ENCODE data around the gene SH3TC1. TPM values are rescaled to one million over a fixed set of nuclear protein-coding genes. Genes with fewer than 3 reads are reported as not detected.

The SH3TC1 gene
- total RNA-seq, 1 donor from 2014 or later: 64.5 TPM

DNA sequence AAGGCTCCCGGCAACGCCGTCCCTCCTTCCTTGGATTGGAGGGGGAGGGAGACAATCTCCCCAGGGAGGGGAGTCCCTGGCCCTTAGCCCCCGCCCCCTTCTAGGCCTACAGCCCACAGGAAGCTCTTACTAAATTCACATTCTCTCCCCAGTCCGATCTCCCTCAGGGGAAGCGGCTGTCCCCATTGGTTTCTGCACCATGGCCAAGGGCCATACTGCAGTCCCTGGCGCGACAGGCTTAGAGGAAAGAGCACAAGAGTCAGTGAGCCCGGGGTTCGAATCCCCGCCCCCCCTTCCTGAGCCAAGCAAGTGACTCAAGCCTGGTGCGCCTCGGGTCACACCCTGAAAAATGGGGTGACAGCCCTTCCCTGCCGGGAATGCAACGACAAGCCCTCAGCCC is 41.6 kb upstream of the SH3TC1 start:
- H3K36me3 ChIP-seq: no peaks in the 10 kb centered on the region
- TF ChIP-seq, protein P1, sequence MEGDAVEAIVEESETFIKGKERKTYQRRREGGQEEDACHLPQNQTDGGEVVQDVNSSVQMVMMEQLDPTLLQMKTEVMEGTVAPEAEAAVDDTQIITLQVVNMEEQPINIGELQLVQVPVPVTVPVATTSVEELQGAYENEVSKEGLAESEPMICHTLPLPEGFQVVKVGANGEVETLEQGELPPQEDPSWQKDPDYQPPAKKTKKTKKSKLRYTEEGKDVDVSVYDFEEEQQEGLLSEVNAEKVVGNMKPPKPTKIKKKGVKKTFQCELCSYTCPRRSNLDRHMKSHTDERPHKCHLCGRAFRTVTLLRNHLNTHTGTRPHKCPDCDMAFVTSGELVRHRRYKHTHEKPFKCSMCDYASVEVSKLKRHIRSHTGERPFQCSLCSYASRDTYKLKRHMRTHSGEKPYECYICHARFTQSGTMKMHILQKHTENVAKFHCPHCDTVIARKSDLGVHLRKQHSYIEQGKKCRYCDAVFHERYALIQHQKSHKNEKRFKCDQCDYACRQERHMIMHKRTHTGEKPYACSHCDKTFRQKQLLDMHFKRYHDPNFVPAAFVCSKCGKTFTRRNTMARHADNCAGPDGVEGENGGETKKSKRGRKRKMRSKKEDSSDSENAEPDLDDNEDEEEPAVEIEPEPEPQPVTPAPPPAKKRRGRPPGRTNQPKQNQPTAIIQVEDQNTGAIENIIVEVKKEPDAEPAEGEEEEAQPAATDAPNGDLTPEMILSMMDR (IDR thresholded peaks at IDR 0.05): no peak
- peak overlapping the region; percentile 86 to 93 for H3K4me3 ChIP-seq
- intact Hi-C loops (cut with DNase I): loop anchor here (5.0 to 10.0 kb wide), 3 partner anchors 270 to 1375 kb away; partner anchors contain the start of gene KIAA0232
- peak overlapping the region in 1 of 2 donors; percentile 50 for H3K27ac ChIP-seq
- H3K9me3 ChIP-seq: no peaks in the 10 kb centered on the region
- H3K4me1 ChIP-seq: peaks cover 13 to 25% of the 10 kb centered on the region in 2 donors
- H3K27me3 ChIP-seq: no peaks in the 10 kb centered on the region
- peak; percentile 16 to 83 for DNase-seq (ENCODE audit: low spot score in 2 of 2)

DNA sequence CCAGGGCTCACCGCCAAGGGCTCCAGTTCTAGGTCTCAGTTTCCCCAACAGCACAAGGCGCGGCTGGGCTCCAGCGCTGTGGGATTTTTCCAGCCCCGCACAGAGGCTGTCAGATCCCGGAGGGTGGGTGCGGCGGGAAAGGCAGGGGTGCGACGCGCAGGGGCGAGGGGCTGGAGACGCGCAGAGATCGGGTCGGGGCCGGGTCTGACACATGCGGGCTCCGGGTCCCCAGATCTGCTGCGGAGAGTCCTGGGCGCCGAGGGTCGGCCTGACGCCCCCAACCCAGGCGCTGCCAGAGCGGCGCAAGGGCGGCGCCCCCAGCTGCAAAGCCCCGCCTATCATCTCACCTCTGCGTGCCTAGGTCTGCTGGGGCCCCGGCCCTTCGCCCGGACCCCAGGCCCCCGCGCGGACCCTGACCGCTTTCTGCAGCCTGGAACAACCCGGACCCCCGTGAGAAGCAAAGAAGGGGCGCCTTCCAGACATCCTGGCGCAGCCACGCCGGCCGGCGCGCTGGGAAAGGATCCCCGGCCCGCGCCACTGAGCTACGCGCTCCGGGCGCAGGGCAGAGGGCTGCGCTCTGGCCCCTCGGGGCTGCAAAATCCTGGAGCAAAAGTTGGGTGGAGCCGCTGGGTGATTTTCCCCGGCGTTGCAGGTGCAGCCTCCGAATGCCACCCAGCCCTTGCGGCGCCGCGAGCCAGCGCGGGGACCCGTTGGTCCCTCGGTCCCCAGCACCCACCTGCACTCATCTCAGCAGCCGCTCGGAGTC is 41.0 kb upstream of the SH3TC1 start:
- Histone ChIP-seq H3K4me1 (peaks cover 13 to 25% of the 10 kb centered on the region in 2 donors), H3K27ac (peak overlapping the region in 1 of 2 donors; percentile 50), H3K9me3 (no peaks in the 10 kb centered on the region), H3K27me3 (no peaks in the 10 kb centered on the region), H3K4me3 (peak overlapping the region; percentile 86 to 93), H3K36me3 (no peaks in the 10 kb centered on the region)
- no peak for DNase-seq (ENCODE audit: low spot score in 2 of 2)
- TF ChIP-seq, protein P1 (IDR thresholded peaks at IDR 0.05): peak in 1 of 3 experiments; percentile 46
- intact Hi-C loops (cut with DNase I): loop anchor here (5.0 to 10.0 kb wide), 3 partner anchors 269 to 1376 kb away; partner anchors contain the start of gene KIAA0232

DNA sequence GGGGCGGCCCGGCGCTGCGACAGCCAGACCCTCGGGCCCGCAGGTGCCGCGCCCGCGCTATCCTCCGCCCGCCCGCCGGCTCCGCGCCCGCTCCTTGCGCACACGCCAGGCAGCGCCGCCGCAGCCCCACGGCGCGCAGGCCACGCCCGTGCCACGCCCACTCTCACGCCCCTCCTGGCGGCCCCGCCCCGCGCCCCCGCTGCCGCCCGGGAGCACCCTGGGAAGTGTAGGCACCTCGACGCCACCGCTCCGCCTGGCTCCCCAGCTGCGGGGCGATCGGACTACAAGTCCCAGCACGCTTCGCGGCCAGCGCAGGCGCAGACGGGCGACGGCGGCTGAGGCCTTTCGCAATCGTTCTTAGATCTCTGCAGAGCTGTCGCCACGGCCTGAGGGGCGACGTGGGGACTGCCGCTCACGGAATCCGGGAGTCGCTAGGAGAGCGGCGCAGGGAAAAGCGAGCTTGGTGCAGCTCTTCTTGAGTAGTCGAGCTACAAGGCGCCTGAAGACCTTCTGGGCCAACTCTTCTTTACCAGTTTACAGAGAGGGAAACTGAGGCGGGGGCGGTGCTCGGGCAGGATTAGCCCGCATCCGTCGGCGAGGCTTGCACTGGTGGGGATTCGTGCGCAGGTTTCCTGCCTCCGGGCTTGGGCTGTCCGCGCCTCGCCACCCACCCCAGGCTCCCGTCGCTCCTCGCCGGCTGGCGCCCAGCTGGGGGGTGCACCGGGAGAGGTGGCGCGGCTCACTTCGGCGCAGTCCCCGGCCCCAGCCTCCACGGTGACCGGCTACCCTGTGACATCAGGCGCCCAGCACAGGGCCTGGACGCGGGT is 40.2 kb upstream of the SH3TC1 start, which contains the start of gene ABLIM2:
TSS of gene ABLIM2 (minus strand) at position 104 of the 827 bp plus-strand sequence. CDS start 124 bp downstream, outside the sequence.
- Histone ChIP-seq H3K4me3 (peak within 1 kb of the TSS; percentile 86 to 94), H3K27ac (peak within 1 kb of the TSS; percentile 36 to 50), H3K27me3 (no peaks in the 10 kb centered on the region), H3K4me1 (peaks cover 13 to 25% of the 10 kb centered on the region in 2 donors), H3K36me3 (no peaks in the 10 kb centered on the region), H3K9me3 (no peaks in the 10 kb centered on the region)
- intact Hi-C loops (cut with DNase I): loop anchor here (1.0 to 10.0 kb wide), 4 partner anchors 243 to 1377 kb away; partner anchors contain the start of gene KIAA0232
- DNase-seq (ENCODE audit: low spot score in 2 of 2): peak; percentile 92 to 99
- TF ChIP-seq, protein P1 (IDR thresholded peaks at IDR 0.05): no peak

DNA sequence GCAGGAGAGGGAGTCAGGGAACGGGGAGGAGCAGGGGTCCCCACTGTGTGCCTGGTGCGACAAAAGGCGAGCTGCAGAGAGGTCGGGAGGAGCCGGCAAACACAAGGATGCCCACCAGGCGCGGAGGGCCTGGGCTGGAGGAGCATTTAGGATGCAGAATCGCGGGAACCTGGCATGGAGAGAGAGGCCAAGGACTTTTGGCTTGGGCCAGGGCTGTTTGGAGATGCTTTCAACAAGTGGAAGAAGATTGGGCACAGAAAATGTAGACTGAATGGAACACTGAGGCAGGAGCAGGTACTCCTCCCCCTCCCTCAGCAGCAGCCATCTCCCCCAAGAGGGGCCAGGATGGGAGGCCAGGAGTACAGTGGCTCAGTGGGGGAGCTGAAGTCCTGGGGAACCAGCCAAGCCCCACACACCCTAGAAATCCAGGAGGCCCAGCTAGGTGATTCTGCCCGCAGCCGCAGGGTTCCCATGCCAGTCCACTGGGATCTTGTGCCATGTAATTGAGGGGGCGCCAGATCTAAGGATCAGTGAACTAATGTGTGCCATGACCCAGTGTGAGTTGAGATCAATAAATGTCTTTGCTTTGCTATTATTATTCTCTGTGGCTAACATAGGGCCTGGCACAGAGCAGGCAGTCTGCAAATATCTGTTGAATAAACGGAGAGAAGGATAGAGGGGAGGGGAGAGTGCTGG is 39.4 kb upstream of the SH3TC1 start:
- H3K9me3 ChIP-seq: no peaks in the 10 kb centered on the region
- no peaks in the 10 kb centered on the region for H3K36me3 ChIP-seq
- TF ChIP-seq, protein P1 (IDR thresholded peaks at IDR 0.05): no peak
- peak overlapping the region in 1 of 2 donors; percentile 36 for H3K27ac ChIP-seq
- intact Hi-C loops (cut with DNase I): loop anchor here (1.0 to 10.0 kb wide), 4 partner anchors 243 to 1377 kb away; partner anchors contain the start of gene KIAA0232
- H3K27me3 ChIP-seq: no peaks in the 10 kb centered on the region
- DNase-seq (ENCODE audit: low spot score in 2 of 2): no peak
- H3K4me1 ChIP-seq: peaks cover 13 to 25% of the 10 kb centered on the region in 2 donors
- peak overlapping the region; percentile 86 to 94 for H3K4me3 ChIP-seq

DNA sequence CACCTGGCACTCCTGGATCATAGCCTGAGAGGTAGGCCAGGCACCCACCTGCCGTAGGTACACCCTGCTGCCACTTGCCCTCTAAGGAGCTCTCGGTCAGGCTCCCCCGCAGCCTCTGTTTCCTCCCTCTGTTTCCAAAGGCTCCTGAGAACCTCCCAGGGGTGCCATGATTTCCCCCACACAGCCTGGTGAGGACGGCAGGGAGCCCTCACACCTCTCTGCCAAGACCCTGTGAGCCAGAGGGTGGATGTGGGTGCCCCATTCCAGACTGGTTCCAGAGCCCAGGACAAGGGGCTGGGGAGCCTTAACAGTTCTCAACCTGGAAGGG is 38.9 kb upstream of the SH3TC1 start:
- Histone ChIP-seq H3K9me3 (no peaks in the 10 kb centered on the region), H3K27me3 (no peaks in the 10 kb centered on the region), H3K27ac (no peak overlapping the region), H3K4me1 (peaks cover 13 to 22% of the 10 kb centered on the region in 2 donors), H3K36me3 (no peaks in the 10 kb centered on the region), H3K4me3 (no peak overlapping the region)
- DNase-seq (ENCODE audit: low spot score in 2 of 2): no peak
- intact Hi-C loops (cut with DNase I): no loop called here
- TF ChIP-seq, protein P1 (IDR thresholded peaks at IDR 0.05): no peak
